Neural cell (in vitro differentiated cells): Measurements from ENCODE around the gene RSPO3. TPM values are rescaled to one million over a fixed set of nuclear protein-coding genes. Genes with fewer than 3 reads are reported as not detected.
A peak's percentile ranks its signal among the peaks of the same experiment; 100 is the strongest.

Experiments used
- H2AFZ ChIP-seq: fragments of 200-600, 300-800 bp; sonication (generic), shearing (Covaris generic); 2 replicates; pipeline ENCODE4 v1.6.0; 2014; ENCODE audit warnings: low read depth, mild to moderate bottlenecking, antibody characterized with exemption, low read length, moderate library complexity
- H3F3A ChIP-seq: fragments of 200-600 bp; shearing (Covaris generic); 2 replicates; pipeline ENCODE4 v1.6.1; 2016; ENCODE audit warnings: mild to moderate bottlenecking, moderate library complexity, mixed read lengths, antibody characterized with exemption, low read length; ENCODE audit not compliant: insufficient read depth, poor library complexity, severe bottlenecking
- H3K27ac ChIP-seq: fragments of 200-600, 300-800 bp; sonication (generic), shearing (Covaris generic); 2 replicates; pipeline ENCODE4 v1.5.1; 2014; ENCODE audit warnings: mild to moderate bottlenecking, low read length, moderate library complexity
- H3K27me3 ChIP-seq: fragments of 300-800, 200-600 bp; sonication (generic), shearing (Covaris generic); 2 replicates; pipeline ENCODE4 v1.6.0; 2014; ENCODE audit warnings: mild to moderate bottlenecking, low read depth, low read length, moderate library complexity; ENCODE audit not compliant: insufficient read depth
- H3K36me3 ChIP-seq: fragments of 300-800, 200-600 bp; sonication (generic), shearing (Covaris generic); 2 replicates; pipeline ENCODE4 v1.5.1; 2014; ENCODE audit warnings: mild to moderate bottlenecking, antibody characterized with exemption, low read length, moderate library complexity; ENCODE audit not compliant: insufficient read depth
- H3K4me2 ChIP-seq: fragments of 300-800, 200-600 bp; sonication (generic), shearing (Covaris generic); 2 replicates; pipeline ENCODE4 v1.6.0; 2014; ENCODE audit warnings: mild to moderate bottlenecking, low read length
- H3K4me3 ChIP-seq: fragments of 300-800, 200-600 bp; sonication (generic), shearing (Covaris generic); 2 replicates; pipeline ENCODE4 v1.5.1; 2014; ENCODE audit warnings: mild to moderate bottlenecking, low read length, moderate library complexity
- H3K79me2 ChIP-seq: fragments of 200-600 bp; shearing (Covaris generic); replicated peaks from 2 replicates; pipeline ENCODE4 v1.6.0; 2014; ENCODE audit warnings: mild to moderate bottlenecking, low read length, moderate library complexity; ENCODE audit not compliant: insufficient read depth
- H3K9ac ChIP-seq: fragments of 300-800, 200-600 bp; sonication (generic), shearing (Covaris generic); 2 replicates; pipeline ENCODE4 v1.6.1; 2016; ENCODE audit warnings: mild to moderate bottlenecking, low read length, mixed read lengths
- H3K9me2 ChIP-seq: fragments of 200-600 bp; shearing (Covaris generic); 2 replicates; pipeline ENCODE4 v1.6.1; 2016; ENCODE audit warnings: mild to moderate bottlenecking, low read length, mixed read lengths; ENCODE audit not compliant: insufficient read depth
- H3K9me3 ChIP-seq: fragments of 200-600, 300-800 bp; sonication (generic), shearing (Covaris generic); 2 replicates; pipeline ENCODE4 v1.6.1; 2016; ENCODE audit warnings: mild to moderate bottlenecking, mixed run types, low read length, moderate library complexity, mixed read lengths
- H4K20me1 ChIP-seq: fragments of 200-600 bp; shearing (Covaris generic); 2 replicates; pipeline ENCODE4 v1.6.1; 2016; ENCODE audit warnings: mild to moderate bottlenecking, mixed run types; ENCODE audit not compliant: insufficient read depth
- EP300 ChIP-seq: fragments of 450-650 bp; conservative IDR thresholded peaks from 2 replicates; pipeline ENCODE4 v1.6.1; 2014; ENCODE audit warnings: antibody characterized with exemption, mild to moderate bottlenecking, moderate library complexity; ENCODE audit not compliant: poor library complexity, severe bottlenecking
- EZH2 ChIP-seq: fragments of 200-600, 300-800 bp; shearing (Covaris generic), sonication (generic); IDR thresholded peaks from 2 replicates; pipeline ENCODE4 v1.6.1; 2014; ENCODE audit warnings: antibody characterized with exemption, low read length, borderline replicate concordance, mild to moderate bottlenecking; ENCODE audit not compliant: insufficient read depth, poor library complexity, severe bottlenecking
- MXI1 ChIP-seq: fragments of 450-650 bp; conservative IDR thresholded peaks from 2 replicates; pipeline ENCODE4 v1.6.1; 2014; ENCODE audit warnings: antibody characterized with exemption, mild to moderate bottlenecking; ENCODE audit not compliant: poor library complexity, severe bottlenecking
- POLR2AphosphoS5 ChIP-seq: IDR thresholded peaks from 2 replicates; pipeline ENCODE4 v1.6.1; 2012
- RAD21 ChIP-seq: fragments of 450-650 bp; conservative IDR thresholded peaks from 2 replicates; pipeline ENCODE4 v1.6.1; 2014; ENCODE audit warnings: antibody characterized with exemption, mild to moderate bottlenecking, moderate library complexity
- SMC3 ChIP-seq: fragments of 450-650 bp; conservative IDR thresholded peaks from 2 replicates; pipeline ENCODE4 v1.6.1; 2014; ENCODE audit warnings: antibody characterized with exemption, mild to moderate bottlenecking, moderate library complexity; ENCODE audit not compliant: poor library complexity
- TAF1 ChIP-seq: IDR thresholded peaks from 2 replicates; pipeline ENCODE4 v1.6.1; 2012; ENCODE audit warnings: low read depth
- polyA plus RNA-seq: library from polyadenylated mRNA; depleted of rRNA; stranded (reverse); fragments of >200 nt; gene quantifications from 2 replicates; pipeline ENCODE4 v1.2.3, GENCODE V29; 2014
- TF ChIP-seq, protein P1 (sequence below): IDR thresholded peaks from 2 replicates; pipeline ENCODE4 v1.6.1; 2012; ENCODE audit warnings: borderline replicate concordance
- TF ChIP-seq, protein P2 (sequence below): fragments of 450-650 bp; IDR thresholded peaks from 2 replicates; pipeline ENCODE4 v1.5.1; 2014; ENCODE audit warnings: antibody characterized with exemption, mild to moderate bottlenecking, moderate library complexity; ENCODE audit not compliant: poor library complexity, severe bottlenecking

RSPO3 gene
- polyA plus RNA-seq, 1 donor from 2014 or later, result 0.48 TPM

DNA sequence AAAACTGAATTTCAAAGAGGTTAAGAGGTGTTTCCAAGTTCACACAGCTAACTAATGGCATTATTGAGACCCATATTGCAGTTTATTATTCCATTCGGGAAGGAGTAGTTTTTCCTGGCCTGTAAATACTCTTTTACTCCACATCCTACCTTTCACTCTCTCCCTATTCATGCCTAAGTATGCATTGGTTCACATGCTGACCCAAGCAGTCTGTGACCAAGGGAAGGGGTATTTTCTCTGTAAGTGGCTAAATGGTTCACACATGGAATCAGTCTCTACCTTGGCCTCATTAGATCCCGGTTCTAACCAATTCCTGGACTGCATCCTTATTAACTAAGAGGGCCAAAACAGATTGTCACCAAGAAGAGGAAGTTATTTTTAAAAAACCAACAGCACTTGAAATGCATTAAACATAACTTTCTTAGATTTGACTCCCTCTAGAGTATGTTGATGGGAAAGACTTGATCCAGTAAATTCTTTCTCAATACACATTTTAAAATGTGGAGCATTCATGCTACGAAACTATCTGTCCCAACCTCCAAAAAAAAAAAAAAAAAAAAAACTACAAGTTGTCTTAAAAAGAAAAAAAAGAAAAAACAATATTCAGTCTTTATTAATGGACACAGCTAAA, 17.8 kb upstream of the RSPO3 start:
- Histone ChIP-seq H3K4me2 (no peak overlapping the region), H3F3A (no peaks in the 10 kb centered on the region), H3K36me3 (no peaks in the 10 kb centered on the region), H3K79me2 (no peaks in the 10 kb centered on the region), H4K20me1 (no peaks in the 10 kb centered on the region), H3K4me3 (no peak overlapping the region), H3K27ac (no peak overlapping the region), H3K9ac (no peak overlapping the region), H3K27me3 (no peaks in the 10 kb centered on the region), H2AFZ (no peak overlapping the region), H3K9me2 (no peaks in the 10 kb centered on the region), H3K9me3 (no peaks in the 10 kb centered on the region)
- TF ChIP-seq TAF1 (no peak), RAD21 (peak; percentile 45), EP300 (no peak), POLR2AphosphoS5 (no peak), MXI1 (no peak), EZH2 (no peak), SMC3 (peak; percentile 32)
- TF ChIP-seq, protein P1, sequence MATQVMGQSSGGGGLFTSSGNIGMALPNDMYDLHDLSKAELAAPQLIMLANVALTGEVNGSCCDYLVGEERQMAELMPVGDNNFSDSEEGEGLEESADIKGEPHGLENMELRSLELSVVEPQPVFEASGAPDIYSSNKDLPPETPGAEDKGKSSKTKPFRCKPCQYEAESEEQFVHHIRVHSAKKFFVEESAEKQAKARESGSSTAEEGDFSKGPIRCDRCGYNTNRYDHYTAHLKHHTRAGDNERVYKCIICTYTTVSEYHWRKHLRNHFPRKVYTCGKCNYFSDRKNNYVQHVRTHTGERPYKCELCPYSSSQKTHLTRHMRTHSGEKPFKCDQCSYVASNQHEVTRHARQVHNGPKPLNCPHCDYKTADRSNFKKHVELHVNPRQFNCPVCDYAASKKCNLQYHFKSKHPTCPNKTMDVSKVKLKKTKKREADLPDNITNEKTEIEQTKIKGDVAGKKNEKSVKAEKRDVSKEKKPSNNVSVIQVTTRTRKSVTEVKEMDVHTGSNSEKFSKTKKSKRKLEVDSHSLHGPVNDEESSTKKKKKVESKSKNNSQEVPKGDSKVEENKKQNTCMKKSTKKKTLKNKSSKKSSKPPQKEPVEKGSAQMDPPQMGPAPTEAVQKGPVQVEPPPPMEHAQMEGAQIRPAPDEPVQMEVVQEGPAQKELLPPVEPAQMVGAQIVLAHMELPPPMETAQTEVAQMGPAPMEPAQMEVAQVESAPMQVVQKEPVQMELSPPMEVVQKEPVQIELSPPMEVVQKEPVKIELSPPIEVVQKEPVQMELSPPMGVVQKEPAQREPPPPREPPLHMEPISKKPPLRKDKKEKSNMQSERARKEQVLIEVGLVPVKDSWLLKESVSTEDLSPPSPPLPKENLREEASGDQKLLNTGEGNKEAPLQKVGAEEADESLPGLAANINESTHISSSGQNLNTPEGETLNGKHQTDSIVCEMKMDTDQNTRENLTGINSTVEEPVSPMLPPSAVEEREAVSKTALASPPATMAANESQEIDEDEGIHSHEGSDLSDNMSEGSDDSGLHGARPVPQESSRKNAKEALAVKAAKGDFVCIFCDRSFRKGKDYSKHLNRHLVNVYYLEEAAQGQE, result no peak
- TF ChIP-seq, protein P2, sequence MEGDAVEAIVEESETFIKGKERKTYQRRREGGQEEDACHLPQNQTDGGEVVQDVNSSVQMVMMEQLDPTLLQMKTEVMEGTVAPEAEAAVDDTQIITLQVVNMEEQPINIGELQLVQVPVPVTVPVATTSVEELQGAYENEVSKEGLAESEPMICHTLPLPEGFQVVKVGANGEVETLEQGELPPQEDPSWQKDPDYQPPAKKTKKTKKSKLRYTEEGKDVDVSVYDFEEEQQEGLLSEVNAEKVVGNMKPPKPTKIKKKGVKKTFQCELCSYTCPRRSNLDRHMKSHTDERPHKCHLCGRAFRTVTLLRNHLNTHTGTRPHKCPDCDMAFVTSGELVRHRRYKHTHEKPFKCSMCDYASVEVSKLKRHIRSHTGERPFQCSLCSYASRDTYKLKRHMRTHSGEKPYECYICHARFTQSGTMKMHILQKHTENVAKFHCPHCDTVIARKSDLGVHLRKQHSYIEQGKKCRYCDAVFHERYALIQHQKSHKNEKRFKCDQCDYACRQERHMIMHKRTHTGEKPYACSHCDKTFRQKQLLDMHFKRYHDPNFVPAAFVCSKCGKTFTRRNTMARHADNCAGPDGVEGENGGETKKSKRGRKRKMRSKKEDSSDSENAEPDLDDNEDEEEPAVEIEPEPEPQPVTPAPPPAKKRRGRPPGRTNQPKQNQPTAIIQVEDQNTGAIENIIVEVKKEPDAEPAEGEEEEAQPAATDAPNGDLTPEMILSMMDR, result peak; percentile 50

DNA sequence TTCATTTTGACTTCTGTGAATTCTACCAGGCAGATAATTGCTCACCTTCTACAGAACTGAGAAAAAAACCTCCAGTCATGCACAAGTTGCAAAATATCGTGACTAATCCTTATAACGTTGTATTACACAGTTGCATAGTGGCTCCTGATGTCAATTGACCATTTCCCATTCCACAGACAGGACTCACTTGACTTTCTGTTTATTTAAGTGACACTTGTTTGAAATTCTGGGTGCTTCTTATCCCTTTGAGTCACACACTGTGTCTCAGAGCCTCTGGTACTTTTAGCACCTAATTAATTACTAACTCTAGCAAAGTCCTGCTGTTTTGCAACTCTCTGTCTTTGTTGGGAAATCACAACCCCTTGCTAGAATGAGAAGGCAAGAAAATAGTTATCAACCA, 16.2 kb upstream of the RSPO3 start:
- Histone ChIP-seq H3K9ac (no peak overlapping the region), H3K27me3 (no peaks in the 10 kb centered on the region), H3K36me3 (no peaks in the 10 kb centered on the region), H3K9me3 (no peaks in the 10 kb centered on the region), H3K27ac (no peak overlapping the region), H3K79me2 (no peaks in the 10 kb centered on the region), H3K4me2 (no peak overlapping the region), H3K4me3 (no peak overlapping the region), H3F3A (no peaks in the 10 kb centered on the region), H4K20me1 (no peaks in the 10 kb centered on the region), H3K9me2 (no peaks in the 10 kb centered on the region), H2AFZ (no peak overlapping the region)
- no peak for TF ChIP-seq EZH2
- TF ChIP-seq RAD21, result no peak
- TF ChIP-seq, protein P1, result no peak
- no peak for TF ChIP-seq POLR2AphosphoS5
- TF ChIP-seq EP300, result no peak
- no peak for TF ChIP-seq MXI1
- TF ChIP-seq TAF1, result no peak
- TF ChIP-seq SMC3, result no peak
- TF ChIP-seq, protein P2, result no peak
